Raji (cell line): ENCODE measurements around the gene PHLPP1.

Source experiments
- POLR2A ChIP-seq: IDR thresholded peaks from 2 replicates; pipeline ENCODE4 v1.6.1; 2011; ENCODE audit warnings: low read depth, low read length, control low read depth; ENCODE audit not compliant: insufficient read depth

The PHLPP1 gene

GRCh38 chr18:62751341-62751821 lies 36.0 kb downstream of the PHLPP1 start:
- no peak for TF ChIP-seq POLR2A

GRCh38 chr18:62751977-62752376 lies 36.6 kb downstream of the PHLPP1 start:
- no peak for TF ChIP-seq POLR2A

DNA sequence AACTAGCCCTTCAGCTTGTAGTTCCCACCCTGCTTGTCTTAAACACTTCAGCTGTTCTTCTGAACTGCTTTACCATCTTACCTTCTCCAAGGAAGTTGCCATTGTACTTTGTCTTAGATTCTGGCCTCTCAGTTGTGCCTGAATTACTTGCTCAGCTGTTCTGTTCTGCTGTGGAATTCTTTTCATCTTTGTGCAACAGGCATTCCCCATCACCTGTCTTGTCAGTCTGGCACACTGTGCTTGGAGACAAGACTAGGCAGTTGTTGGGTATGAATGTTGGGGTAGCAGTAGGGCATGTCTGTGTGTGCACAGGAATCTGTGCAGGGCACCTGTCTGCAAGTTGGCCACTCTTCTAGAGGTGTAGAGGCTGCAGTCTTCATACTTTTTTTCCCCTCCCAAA lies 38.7 kb downstream of the PHLPP1 start:
- no peak for TF ChIP-seq POLR2A

DNA sequence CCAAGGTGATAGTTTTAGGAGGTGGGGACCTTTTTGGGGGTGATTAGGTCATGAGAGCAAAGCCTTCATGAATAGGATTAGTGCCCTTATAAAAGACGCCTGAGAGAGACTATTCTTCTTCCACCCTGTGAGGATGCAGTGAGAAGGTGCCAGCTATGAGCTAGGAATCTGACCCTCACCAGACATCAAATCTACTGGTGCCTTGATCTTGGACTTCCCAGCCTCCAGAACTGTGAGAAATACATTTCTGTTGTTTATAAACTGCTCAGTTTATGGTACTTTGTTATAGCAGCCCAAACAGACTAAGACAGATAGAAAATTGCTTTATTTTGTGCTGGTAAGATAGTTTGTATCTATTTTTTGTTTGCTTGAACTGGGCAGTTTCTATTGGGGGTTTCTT lies 40.1 kb downstream of the PHLPP1 start:
- no peak for TF ChIP-seq POLR2A

DNA sequence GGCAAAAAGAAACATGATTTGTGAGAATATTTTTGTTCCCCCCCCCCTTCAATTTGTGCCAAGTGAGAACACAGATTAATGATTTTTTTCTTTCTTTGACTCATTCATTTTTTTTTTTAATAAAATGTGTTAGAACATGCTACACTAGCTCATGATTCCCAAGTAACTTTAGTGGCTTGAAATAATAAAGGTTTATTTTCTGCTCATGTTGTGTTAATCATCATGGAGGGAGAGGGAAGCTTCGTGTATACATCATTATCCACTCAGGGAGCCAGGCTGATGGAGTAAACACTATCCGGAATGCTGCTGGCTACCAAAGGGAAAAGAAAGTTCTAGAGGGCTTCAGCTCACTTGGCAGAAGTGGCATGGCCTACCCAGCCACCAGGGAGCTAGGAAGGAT lies 40.6 kb downstream of the PHLPP1 start:
- TF ChIP-seq POLR2A: no peak

DNA sequence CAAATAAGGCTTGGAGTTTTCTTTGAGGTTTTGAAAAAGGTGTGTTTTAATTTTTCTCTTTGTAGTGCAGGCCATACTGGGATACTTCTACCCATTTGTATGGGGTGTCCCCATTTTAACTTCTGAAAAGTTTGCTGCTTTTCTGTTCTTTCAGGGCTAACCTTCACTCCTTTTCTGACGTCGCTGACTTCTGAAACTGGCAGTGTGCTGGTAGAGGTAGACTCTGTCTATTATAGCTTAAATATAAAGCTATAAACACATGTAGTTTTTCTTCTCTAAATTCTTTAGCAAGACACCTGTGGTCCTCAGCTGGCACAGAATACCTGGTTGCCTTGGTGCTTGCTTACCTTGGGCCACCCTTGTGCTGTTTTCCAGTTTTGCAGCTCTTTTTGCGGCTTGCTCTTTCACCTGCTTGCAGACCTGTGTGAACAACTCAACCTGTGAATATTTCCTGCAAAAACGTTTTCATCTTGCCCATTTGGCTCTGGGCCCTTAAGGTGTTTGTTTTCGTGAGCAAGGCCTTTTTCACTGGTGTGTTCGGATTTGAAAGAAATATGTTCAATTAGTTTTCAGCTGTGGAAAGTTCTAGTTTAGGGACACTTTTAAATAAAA lies 42.2 kb downstream of the PHLPP1 start:
- TF ChIP-seq POLR2A: no peak

DNA sequence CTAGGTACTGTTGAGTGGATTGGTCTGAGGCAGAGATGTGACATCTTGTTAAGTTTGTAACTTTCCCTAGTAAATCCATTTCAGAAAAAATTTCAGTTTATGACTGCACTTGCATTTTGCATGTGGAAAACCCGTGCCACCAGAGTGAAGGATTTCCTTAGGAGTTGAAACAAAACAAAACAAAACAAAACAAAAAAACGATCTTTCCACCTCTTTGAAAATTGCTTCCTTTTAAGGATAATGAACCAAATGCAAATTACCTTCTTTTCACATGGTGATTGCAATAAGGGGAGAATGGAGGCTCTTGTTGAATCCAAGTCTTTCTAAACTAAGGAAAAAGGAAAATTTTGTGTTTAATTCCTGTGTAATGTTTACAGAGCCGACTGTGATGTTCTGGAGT lies 43.2 kb downstream of the PHLPP1 start:
- no peak for TF ChIP-seq POLR2A

GRCh38 chr18:62759704-62760402 lies 44.5 kb downstream of the PHLPP1 start:
- no peak for TF ChIP-seq POLR2A

DNA sequence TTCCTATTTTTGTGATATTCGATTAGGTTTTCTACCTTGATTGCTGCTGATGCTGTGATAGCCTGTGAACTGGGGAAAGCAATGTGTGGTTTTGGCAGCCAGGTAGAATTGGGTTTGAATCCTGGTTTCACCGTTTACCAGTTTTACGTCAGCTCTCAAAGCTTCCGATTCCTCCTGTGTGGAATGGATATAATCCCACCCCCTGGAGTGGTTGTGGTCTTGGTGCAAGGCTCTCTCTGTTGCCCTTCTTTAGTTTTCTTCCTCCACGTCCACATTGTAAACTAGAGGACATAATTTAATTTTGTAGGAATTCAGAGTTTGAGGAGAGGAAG lies 45.0 kb downstream of the PHLPP1 start:
- TF ChIP-seq POLR2A: no peak

DNA sequence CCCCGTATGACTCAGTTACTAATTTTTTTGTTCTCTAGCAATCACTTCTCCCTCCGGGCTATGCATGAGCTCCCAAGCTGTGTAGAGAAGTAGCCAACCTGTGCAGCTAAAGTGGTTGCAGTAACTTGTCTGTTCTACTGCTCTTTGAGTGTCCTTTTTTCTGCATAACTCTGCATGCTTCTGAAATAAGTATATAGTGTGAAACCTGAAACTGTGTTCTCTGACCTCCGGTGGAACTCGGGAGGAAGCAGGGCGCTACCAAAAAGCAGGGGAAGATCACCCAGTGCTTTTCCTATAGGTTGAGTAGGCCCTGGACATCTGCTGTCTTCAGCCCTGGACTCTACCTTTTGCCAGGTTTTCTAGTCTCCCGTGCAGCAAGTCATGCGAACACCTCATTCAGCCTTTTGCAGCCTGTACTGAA lies 47.8 kb downstream of the PHLPP1 start:
- TF ChIP-seq POLR2A: no peak

DNA sequence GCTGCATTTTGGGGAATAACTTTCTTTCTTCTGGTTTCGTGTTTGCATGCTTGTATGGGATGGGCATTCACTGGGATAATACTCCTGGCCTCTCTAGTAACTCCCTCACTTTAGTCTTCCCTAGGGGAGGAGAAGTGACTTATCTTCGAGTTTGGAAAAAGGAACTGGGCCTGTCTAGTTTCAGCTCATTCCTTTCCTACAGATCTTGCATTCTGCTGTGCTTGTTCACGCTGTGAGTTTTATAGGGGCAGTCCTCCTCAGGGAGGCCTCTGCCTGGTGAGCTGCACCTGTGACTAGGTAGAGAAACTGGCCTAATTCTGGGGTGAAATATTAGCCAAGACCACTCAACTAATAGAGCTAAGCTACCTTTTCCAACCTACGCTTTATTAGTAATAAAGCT lies 50.9 kb downstream of the PHLPP1 start:
- TF ChIP-seq POLR2A: no peak

GRCh38 chr18:62767321-62767720 lies 52.0 kb downstream of the PHLPP1 start:
- no peak for TF ChIP-seq POLR2A

DNA sequence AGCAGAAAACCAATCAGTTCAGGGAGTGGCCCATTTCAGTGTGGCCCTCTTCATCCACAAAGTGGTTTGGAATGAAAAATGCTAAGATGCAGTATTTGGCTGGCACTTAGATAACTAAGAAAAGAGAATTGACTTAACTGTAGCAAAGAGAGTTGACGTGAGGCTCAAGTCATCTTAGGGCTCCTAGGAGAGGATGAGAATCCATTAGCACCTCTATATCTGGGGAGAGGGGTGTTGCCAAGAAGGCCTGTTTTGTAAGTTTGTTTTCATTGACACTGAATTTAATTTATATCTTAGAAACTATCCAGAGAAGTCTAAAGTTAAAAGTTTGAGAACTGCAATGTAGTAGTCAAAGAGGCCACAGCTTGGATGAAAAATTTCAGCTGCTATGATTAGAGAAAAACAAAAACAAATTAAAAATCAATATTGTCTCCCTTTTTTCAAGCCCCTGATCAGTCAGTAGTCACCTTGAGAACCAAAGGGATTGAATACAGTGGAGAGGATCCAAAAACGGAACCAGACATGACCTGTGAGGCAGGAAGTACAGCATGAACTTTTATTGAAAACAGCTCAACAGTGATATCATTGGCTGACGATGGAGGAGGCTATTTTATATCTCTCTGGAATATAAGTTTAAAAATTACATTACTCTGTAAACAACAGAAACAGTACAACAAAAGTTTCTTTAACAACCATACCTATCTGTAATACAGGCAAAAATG lies 52.7 kb downstream of the PHLPP1 start:
- no peak for TF ChIP-seq POLR2A

DNA sequence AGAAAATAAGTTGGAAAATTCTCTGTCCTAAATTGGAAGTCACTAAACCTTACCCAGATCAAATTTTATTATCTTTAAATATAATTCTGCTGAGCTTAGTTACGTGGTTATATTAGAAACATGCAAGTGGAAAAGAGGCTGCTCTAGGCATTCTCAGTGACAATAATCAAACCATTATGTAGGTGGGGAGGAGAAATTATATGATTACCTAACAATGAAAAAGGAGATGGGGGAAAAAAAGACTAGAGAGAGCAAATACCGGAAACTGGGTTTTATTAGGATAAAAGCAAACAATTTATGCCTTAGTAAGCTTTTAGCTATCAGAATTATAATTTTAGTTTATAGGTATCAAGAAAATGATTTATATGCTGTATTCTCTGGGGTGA lies 53.2 kb downstream of the PHLPP1 start:
- no peak for TF ChIP-seq POLR2A

- no peak for TF ChIP-seq POLR2A
These were observed 53.9 kb downstream of the PHLPP1 start for GRCh38 chr18:62769216-62769615.
